Retinal pigment epithelial cell (primary cell): ENCODE data around the gene RIN3.

Experiments
- DNase-seq: peaks from one replicate; pipeline ENCODE4 v3.0.0-alpha.2; 2010; ENCODE audit warnings: low read depth
- H3K4me3 ChIP-seq: 2 replicates; pipeline ENCODE4 v1.5.1; 2011; ENCODE audit warnings: mild to moderate bottlenecking, low read length, control low read depth, moderate library complexity
- CTCF ChIP-seq: conservative IDR thresholded peaks from 2 replicates; pipeline ENCODE4 v1.5.1; 2011; ENCODE audit warnings: low read depth, low read length, control low read depth, inconsistent platforms

The RIN3 gene

GRCh38 chr14:92513204-92513965 lies at the start of gene RIN3:
RIN3 (plus strand) TSS chr14:92513781; CDS start chr14:92513933, 152 bp downstream.
- no peak for DNase-seq
- peak within 1 kb of the TSS; percentile 64 for H3K4me3 ChIP-seq
- no peak for TF ChIP-seq CTCF

- no peak for DNase-seq
- no peak overlapping the region for H3K4me3 ChIP-seq
- TF ChIP-seq CTCF: no peak
Measured at GRCh38 chr14:92464156-92464555, 49.4 kb upstream of the RIN3 start.

- no peak overlapping the region for H3K4me3 ChIP-seq
- no peak for DNase-seq
- TF ChIP-seq CTCF: no peak
Measured at GRCh38 chr14:92464716-92465115, 48.9 kb upstream of the RIN3 start.

- no peak overlapping the region for H3K4me3 ChIP-seq
- DNase-seq: no peak
- no peak for TF ChIP-seq CTCF
Measured at GRCh38 chr14:92465353-92466055, 48.1 kb upstream of the RIN3 start.

- no peak for DNase-seq
Measured at GRCh38 chr14:92466059-92466458, 47.5 kb upstream of the RIN3 start.

GRCh38 chr14:92469515-92469914 lies 44.1 kb upstream of the RIN3 start:
- no peak for TF ChIP-seq CTCF
- DNase-seq: no peak
- H3K4me3 ChIP-seq: no peak overlapping the region

More at GRCh38 chr14:92466059-92466458, 47.5 kb upstream of the RIN3 start:
- H3K4me3 ChIP-seq: no peak overlapping the region
- no peak for TF ChIP-seq CTCF

- no peak overlapping the region for H3K4me3 ChIP-seq
- TF ChIP-seq CTCF: no peak
- peak; percentile 69 for DNase-seq
Measured at GRCh38 chr14:92470215-92470614, 43.4 kb upstream of the RIN3 start.
